ENCODE measurements around the gene SLC44A5.

Gene SLC44A5

DNA sequence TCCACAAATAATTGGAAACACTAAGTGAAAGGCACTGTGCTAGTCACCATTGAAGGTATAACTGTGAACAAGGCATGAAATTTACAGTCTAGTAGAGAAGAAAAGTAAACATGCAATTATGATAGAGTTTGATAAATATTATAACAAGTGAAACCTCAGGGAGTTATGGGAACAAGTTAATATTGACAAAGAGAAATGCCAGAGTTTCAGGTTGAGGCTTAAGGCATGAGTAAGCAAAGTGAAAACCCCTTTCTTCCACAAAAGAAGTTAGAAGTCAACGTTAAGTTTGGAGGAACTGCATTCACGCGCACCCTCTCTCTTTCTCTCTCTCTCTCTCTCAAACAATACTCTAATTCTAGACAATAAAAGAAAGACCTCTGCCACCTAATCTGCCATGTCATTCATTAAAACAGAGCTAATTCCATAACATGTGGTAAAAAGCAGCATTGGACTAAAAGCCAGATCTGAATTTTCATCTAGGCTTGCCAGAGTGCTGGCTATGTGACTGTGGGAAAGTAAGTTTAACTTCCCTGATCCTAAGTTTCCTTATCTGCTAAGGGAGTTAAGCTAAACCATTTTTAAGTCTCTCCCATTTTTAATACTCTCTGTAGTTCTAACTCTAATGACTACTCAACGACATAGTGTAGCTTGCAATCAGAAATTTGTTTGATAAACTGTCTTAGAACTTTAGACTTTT lies 22.0 kb downstream of the SLC44A5 start:
- no peak for DNase-seq

DNA sequence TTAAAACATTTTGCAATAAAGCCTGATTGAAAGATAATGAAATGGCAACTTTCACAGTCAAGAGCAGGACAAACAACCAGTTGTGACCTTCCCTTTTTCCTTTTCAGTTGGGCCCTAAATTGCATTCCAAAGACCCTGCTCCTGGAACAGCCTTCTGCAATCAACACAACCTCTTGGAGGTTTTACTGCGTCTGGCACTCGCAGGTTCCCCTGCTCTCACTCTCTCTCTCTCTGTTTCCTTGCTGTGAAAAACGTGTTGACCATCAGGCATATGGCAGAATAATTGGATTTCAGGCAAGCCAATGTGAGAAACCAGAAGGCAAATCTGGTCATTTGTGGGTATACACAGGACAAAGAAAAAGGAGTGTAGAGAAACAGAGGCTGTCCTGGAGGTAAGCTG lies 23.2 kb downstream of the SLC44A5 start:
- no peak for DNase-seq

DNA sequence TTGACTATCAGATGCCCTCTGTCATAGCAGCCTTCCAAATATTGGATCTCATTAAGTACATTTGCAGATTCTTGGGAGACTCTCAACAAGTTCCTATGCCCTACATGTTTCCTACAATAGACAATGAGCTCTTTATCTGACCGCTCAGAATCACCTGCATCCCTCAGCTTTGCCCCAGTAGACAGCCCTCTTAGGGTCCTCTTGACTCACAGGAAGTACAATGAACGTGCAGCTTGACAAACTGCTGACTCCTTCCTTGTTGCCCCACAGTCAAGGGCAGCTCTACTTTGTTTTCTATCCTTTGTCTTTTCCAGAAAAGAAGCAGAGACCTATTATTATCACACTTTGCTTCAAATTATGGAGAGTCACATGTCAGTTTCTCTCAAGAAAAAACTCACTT lies 27.6 kb downstream of the SLC44A5 start:
- DNase-seq = no peak

DNA sequence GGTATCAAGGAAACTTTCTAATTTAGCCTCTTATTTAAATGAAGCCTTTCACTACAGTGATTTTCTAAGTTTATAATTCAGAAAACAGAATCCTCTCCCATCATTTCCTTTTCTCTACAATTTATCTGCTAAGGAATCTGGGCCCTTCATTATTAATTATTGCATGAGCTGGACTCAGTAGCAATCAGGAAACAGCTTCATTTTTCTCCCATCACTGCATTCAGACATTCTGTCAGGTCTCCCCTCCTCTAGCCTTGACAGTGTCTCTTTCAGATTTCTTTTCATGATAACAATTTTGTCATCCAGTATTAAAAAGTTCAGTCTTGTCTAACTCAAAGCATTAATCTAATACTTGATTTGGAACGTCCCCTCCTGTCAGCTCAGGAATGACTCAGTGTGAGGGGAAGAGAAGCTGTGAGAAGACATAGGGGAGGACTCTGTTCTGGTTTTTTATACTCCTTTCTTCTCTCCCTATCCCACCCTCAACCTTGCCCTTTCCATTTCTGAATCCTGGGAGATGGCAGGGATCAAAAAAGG lies 28.1 kb downstream of the SLC44A5 start:
- no peak for DNase-seq

DNA sequence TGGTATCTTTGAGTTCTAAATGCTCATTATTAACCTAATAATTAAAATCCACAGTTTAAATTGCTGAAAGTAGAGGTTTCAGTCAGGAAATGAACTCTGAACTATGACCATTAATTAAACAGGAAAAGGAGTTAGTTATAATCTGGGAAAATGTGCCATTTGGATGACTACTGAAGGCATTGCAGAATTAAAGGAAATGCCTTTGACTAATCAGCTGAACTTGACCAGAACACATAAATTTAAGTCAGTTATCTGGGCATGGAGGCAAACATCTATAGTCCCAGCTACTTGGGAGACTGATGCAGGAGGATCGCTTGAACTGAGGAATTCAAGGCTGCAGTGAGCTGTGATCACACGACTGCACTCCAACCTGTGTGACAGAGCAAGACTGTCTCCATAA lies 31.9 kb downstream of the SLC44A5 start:
- no peak for DNase-seq

DNA sequence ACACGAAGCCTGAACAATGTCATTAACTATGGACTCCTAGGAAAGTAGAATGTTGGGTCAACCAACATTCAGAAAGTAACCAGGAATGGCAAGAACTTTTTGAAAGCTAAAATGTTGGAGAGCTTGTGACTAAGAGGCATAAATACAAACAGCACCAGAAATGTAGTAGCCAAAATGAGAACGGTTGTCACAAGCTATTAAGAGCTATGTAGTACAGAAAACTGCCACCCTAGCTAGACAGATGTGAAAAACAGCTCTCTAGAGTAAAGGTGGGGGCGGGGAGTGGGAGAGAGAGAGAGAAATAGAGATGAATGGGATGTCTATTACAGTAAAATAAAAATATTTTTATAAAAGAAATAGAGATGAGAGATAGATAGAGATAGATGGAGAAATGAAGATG lies 35.1 kb downstream of the SLC44A5 start:
- no peak for DNase-seq

DNA sequence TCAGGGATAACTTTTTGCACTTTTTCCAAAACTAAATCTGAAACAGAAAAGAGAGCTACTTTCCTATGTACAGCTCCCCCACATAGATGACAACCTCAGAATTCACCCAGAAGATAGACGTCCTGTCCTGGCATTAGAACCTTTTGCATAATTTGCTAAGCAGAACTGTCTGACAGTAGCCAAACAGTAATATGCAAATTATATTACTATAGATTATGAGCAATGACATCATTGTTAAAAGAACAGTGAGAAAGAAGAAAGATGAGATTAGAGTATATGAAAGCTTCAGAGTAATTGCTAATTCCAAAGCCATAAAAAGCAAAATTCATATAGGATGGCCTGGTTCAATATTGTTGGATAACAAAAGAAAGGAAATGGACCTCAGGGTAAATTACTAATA lies 43.7 kb downstream of the SLC44A5 start:
- no peak for DNase-seq

DNA sequence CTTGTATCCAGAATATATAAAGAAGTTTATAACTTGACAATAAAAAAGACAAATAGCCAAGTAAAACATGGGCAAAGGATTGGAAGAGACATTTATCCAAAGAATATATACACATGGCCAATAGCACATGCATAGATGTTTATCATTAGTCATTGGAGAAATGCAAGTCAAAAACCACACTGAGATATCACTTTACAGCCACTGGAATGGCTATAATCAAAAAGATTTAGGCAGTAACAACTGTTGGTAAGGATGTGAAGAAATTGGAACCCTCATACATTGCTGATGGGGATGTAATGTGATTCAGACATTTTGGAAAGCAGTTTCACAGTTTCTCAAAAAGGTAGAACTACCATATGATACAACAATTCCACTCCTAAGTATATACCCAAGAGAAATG lies 51.1 kb downstream of the SLC44A5 start:
- no peak for DNase-seq

DNA sequence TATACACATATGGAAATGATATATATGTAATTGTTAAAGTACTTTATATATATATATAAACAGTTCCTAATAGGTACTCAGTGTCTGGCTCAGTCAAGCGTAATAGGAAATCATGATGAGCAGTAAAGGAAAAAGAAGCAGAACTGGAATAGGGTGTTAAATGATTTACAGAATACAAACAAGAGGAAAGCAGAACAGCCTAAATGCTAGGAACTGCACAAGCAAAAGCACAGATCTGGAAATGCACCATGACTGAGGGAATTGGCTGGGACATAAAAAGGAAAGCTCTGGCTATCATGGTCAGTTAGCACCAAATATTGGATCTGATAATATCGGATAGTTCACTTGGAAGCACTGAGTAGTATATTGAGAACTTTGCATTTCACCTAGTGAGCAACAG lies 51.8 kb downstream of the SLC44A5 start:
- no peak for DNase-seq

DNA sequence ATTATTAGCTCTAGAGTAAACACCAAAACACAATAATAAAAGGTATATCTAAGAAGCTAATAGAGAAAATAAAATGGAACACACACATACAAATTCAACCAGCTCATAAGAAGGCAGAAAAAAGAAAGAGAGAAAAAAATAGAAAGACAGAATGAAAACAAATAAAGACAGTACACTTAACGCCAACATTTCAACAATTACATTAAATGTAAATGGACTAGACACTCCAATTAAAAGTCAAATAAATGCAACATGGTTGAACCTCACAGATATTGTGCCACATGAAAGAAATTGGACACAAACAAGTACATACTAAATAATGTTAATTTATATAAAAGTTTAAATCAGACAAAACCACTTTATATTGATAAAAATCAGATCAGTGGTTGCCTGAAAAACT lies 56.0 kb downstream of the SLC44A5 start:
- no peak for DNase-seq

DNA sequence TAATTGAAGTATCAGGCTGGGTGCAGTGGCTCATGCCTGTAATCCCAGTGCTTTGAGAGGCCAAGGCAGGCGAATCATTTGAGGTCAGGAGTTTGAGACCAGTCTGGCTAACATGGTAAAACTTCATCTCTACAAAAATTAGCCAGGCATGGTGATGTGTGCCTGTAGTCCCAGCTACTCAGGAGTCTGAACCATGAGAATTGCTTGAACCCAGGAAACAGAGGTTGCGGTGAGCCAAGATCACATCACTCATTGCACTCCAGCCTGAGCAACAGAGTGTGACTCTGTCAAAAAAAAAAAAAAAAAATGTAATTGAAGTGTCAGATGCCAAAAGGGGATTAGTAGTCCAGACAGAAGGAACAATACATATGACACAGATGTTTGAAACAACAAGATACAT lies 56.7 kb downstream of the SLC44A5 start:
- DNase-seq = no peak

DNA sequence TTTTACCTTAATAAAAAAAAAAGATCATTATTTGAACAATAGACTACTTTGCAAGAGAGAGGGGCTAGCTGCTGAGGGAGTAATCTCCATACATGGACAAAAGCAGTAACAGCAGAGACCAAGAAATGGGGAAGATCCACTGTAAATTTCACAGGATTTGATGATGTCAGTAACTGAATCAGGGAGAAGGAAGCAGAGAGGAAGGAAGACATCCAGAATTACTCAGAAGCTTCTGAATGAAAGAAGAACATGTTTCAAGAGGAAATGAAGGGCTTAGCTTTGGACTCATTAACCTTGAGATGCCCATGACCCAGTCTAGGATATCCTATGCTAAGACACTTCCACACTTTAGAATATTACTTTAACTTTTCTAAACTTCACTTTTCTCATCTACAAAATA lies 60.4 kb downstream of the SLC44A5 start:
- no peak for DNase-seq

DNA sequence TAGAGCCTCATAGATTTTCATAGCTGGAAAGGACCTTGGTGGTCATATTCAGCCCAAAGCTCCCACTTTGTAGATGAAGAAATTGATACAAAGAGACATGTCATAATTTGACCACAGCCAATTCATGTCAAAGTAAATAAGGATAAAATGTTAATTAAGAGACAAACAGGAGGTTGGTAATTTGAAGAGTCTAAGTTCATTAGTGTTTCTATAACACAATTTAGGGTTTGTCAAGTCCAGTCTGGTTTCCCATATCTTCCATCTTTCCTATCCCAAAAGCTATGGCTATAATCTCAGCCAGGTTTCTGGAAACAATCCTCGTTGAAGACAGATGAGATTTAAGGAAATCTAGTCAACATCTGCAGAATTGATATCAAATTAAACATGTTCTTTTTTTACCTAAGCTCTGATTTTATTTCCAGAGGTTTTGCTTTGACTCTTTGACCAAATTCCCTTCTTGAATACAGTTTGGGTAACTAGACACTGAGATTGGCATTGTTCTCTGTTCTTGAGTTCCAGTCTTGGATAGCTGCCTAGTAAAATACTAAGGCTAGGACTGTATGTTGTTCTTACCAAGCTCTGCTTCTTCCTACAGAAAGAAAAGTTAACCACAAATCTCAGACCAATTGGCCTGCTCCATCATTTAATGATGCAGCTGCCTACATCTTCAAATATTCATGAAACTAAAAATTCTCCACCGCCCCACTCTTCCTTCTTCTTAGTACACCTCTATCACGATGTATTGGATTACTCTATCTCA lies 62.0 kb downstream of the SLC44A5 start:
- DNase-seq = no peak

DNA sequence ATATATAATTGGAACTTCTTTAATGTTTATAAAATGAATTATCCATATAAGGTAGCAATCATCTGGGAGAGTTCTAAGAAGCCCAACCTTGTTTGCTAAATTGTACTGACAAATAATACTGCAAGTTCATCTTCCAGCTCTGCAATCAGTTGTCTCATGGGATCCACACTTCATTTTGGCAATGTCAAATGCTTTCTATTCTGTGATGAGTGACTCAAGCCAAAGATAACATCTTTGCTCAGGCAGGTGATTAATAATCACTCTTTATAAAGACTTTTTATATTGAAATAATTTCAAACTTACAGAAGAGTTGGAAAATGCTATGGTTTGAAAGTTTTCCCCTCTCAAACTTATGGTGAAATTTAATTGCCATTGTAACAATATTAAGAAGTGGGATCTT lies 67.2 kb downstream of the SLC44A5 start:
- no peak for DNase-seq

DNA sequence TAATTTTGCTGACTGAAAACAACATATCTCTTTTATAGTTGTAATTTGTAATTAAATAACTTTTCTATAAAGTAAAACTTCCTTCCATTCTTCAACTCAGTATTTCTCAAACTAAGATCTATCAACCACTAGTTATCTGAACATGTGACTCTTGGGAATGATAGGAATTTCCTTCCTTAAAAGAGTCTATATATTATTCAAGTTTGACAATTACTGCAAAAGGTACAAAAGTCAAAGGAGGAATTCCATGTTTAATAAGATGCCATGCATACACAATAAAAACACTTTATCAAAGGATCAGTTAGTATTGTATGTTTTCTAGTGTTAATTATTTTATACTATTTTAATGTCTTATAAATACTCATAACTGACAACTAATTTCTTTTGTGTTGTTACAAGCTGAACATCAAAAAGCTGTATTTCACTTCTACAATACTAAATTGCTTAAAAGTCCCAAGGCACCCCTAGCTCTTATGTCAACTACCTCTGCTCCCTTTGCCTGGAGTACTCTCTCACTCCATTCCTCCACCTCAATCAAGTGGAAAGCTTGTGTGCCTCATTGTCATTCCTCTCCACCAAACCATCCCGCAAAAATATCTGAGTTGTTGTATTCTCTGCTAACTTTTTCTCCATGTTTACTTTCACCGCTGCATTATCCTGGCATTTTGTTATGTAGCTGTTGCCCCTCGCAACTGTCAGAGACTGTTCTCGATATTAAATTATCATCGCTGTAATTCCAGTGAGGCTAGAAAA lies 67.9 kb downstream of the SLC44A5 start:
- DNase-seq = no peak

DNA sequence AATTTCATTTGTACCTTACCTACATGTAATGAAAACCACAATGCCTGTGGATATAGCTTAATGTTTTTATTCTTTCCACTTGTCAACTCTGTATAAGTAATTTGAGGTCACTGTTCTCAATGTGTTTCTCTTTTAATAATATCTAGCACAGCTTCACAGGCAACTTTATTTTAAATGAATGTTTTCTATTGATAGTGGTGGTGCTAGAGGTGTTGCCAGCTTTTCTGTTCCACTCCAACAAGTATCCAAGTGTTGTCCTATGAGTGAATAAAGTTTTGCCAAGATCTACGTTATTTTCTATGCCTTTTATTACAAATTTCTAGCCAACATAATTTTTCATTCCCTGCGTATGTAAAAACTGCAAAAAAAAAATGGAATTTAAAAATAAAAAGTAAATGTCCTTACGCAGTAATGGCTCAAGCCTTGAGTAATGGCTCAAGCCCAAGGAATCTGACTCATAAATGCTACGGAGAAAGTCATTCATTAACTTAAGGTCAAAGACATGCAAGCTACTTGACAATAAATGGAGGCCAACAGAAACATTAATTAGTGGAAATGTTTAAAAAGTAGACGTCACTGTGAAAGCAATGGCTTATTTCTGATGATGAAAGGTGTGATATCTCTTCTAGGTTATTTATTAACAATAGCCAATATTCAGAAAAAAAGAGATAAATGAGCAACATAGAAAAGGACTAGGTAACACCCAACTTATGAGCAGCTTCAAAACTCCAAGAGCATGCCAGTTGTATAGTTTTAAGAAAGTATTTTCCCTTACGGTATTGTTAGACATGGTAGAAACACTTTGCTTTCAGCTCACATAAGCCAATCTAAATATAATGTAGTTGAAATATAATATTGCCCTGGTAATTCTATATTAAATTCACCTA lies 71.4 kb downstream of the SLC44A5 start:
- no peak for DNase-seq

DNA sequence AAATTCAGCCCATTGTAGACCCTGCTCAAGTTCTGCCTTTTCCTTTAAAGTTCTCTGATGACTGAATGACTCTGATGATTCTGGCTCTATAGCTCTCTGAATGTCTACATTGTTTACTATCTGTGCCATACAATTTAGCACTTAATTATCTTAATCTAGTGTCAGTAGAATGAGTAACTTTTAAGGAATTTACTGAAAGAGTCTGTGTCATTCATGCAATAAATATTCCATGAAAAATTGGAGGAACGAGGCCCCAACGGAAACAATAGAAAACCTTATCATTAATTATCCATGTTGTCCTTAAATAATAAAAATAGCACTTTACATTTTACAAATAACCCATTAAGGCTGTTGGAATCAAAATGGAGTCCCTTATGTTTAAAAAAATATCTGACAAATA lies 77.8 kb downstream of the SLC44A5 start:
- DNase-seq = no peak

DNA sequence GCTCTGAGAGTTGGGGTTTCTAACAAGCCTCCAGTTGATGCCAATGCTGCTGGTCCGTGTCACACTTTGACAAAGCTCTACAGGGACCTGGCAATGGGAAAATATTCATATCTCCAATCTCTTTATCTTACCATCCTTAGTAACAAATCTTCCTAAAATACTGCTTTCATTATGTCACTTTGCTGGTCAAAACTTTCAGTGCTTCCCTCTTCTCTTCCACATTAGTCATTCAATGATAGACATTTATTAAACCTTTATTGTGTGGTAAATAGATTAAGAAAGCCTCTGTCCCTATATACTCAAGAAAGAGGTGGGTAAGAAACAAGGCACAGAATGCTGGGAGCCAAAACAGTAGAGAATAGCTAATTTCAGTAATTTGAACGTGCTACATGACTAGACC lies 79.3 kb downstream of the SLC44A5 start:
- no peak for DNase-seq

DNA sequence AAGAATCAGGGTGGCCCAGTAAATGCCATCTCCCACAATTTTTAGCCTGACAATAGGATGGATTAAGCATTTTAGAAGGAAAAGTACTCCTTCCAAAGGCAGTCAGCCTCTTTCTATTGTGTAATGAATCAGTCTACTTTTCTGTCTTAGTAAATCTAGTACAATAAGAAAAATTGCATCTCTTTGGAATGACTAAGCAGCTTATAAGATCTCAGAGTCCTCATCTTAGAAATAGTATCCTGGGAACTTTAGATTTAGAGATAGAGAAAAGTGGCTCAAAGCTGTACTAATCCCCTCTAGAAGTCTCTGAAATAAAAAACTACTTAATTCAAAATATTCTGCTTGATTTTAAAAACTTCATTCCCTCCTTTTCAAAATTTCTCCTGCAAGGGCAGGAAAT lies 81.4 kb downstream of the SLC44A5 start:
- no peak for DNase-seq

DNA sequence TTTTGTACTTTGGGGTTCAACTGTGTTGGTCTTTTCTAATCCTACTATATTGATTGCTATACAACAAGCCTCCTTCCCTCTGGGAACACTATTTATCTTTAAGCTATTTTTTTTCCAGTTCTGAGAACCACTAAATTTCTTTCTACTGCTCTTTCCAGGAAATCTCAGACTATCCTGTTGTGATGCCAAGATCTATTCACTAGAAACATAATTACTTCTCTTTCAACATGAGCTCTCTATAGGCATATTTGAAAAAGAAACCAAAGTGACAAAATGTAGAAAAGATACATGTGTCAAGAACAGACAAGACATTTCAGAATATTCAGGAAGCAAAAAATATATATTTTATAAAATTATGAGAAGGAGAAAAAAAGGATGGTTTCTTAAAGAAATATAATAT lies 82.9 kb downstream of the SLC44A5 start:
- DNase-seq = no peak

DNA sequence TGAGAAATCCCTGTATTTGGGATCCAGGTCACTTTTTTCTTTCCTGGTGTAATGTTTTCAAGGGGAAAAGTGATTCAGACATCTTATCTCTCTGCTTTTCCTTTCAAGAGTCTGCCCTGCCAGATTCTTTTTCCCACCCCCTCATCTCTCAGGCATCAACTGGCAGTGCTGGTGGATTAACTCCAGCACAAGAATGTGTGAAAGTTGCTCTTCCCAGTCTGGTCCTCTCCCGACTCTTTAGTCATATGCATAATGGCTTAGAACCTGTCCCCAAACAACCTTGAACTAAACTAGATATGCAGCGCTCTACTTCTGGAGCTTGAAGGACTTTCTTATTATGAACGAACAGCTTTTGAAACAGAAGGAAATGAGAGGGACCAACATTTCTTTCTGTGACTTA lies 88.5 kb downstream of the SLC44A5 start:
- no peak for DNase-seq

DNA sequence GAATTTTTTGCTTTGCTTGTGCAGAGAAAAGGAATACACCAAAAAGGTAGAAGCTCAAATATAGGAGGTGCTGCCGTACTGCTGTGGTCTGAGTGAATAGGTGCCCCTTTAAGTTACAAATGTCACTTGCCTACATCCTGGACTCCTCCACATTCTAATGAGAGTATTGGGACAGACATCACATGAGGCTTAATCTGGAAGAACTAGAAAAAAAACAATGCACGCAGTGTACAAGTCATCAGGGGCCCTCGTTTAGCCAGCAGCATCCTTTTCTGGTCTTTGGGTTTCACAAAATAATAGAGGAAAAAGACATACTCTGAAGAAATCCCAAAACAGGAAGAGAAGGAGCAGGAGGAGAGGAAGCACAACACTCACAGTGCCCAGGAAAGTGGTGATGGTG lies 89.3 kb downstream of the SLC44A5 start:
- no peak for DNase-seq
